GM21447 (cell line): ENCODE measurements around the gene CHFR.
"Not testable (repeated sequence)": the region's sequence is repeated elsewhere in the genome, so short reads cannot be mapped to it uniquely, and the experiment has no call there.

ENCODE experiments used
- ATAC-seq: cut with Tn5 transposase; IDR thresholded peaks from one replicate; pipeline ENCODE4 v1.9.1; 2021; ENCODE audit not compliant: unreplicated experiment

CHFR gene

DNA sequence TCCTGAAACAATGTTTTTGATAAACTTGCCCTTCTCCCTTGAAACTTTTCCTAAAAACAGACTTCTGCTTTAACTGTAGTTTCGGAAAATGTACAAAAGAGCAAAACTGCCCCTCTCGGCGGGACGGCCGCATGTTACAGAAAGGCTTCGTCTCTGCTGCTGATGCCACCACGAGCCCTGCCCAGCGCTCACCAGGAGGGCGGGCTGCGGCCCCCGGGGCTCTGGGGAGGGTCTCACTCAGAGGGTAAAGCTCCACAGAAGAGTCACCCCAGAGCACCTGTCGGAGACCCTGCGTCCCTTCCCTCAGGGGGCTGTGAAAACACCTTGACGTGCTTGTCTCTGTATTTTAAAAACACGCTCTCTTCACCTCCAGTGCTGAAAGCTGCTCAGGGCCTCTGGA is 46.3 kb downstream of the CHFR start:
- no peak for ATAC-seq

DNA sequence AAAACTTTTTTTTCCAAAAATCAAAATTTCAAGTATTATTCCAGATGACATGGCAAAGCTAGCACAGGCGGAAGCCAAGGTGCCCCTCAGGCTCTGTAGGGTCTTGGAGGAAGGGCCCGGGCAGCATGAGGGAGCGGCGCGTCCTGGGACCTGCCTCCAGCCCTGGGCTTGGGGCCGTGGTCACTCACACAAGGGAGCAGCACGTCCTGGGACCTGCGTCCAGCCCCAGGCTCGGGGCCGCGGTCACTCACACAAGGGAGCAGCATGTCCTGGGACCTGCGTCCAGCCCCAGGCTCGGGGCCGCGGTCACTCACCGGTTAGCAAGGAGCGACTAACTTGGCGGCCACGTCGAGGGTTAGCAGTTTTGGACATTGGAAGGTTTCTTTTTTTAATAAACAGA is 46.9 kb downstream of the CHFR start:
- no peak for ATAC-seq

DNA sequence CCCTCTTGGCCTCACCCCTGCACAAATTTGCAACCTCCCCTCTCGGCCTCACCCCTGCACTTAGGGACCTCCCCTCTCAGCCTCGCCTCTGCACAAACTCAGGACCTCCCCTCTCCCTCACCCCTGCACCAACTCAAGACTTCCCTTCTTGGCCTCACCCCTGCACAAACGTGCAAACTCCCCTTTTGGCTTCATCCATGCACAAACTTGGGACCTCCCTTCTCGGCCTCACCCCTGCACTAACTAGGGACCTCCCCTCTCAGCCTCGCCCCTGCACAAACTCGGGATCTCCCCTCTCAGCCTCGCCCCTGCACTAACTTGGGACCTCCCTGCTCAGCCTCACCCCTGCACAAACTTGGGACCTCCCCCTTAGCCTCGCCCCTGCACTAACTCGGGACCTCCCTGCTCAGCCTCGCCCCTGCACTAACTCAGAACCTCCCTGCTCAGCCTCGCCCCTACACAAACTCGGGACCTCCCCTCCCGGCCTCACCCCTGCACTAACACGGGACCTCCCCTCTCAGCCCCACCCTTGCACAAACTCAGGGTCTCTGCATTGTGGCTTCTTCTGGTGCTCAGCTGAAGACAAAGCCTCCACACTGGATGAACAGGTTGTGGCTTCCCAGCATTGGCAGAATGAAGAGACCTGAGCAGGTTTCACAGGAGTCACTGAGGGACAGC is 47.7 kb downstream of the CHFR start:
- ATAC-seq = no peak

DNA sequence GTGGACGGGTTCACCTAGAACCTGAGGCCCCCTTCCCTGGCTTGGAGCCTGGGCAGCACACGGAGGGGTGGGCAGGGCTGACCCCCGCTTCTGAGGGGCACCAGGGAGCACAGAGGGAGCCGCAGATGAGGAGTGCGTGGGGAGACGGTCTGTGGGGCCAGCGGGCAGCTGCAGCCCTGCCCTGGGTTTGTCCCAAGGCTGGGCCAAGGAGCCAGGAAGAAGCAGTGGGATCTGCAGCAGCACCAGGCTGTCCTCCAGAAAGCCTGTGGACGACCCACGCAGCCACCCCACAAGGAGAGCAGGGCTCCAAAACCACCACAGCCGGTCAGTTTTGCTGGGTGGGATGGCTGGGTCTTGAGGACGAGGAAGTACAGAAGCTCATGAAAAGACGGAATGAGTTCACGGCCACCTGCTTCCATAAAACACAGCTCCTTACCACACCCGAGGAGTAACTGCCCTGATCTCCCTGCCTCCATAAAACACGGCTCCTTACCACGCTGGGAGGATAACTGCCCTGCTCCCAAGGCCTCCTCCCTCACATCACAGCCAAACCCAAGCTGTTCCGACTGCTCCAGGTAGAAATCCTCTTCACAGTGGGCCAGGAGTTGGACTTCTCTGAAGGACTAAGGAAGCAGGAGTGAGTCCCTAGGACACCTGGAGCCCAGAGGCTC is 48.9 kb downstream of the CHFR start:
- no peak for ATAC-seq

DNA sequence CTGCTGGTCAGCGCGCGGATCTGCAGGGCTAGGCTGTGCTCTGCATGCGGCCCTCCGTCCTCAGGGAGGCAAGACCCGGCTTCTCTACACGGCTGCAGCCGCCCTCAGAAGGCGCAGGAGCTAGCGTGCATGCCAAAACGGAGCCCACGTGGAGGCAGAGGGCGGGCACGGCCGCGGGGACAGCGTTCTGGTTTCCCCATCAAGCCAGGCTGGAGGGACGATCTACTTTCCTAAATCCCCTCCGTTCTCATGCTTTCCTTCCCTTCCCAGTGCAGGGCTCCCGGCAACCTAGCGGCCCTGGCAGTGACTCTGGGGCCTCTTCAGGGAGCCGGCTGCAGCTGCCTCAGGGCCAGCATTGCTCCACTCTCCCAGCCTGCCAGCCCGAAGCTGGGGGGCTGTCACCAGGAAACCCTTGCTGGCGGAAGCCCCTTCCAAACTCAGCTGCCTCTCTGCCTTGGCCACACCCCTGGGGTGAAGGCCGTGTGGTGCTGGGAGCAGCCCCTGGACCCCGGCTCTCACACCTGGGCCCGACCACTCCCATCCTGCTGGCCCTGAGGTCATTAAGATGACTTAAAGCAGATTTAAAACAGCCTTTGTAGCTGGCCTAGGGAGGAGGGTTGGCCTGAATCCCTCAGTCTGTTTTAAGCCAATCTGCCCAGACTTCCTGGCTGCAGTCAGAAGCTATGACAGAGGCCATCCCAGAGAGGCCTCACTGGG is 49.6 kb downstream of the CHFR start:
- no peak for ATAC-seq

DNA sequence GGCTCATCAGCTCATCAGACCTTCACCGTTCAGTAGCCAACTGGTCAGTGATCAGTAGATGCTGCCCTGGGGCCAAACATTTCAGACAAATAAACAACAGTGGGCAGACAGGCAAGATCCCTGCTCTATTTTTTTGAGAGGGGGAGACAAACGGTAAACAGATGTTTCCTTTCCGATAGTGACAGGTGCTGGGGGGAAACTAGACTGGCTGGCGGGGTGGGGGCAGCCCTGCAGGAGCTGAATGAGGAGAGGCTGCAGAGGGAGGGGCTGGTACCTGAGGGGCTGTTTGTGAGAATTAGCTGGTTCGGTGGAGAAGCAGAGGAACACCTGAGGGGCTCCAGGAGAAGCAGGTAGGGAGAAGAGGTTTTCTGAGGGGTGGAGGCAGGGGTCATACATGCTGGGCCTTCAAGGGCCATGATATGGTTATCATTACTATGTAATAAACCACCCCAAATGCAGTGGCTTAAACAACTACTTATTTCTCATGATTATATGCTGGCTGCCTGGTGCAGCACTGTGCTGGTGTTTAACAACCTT is 50.5 kb downstream of the CHFR start:
- no peak for ATAC-seq

DNA sequence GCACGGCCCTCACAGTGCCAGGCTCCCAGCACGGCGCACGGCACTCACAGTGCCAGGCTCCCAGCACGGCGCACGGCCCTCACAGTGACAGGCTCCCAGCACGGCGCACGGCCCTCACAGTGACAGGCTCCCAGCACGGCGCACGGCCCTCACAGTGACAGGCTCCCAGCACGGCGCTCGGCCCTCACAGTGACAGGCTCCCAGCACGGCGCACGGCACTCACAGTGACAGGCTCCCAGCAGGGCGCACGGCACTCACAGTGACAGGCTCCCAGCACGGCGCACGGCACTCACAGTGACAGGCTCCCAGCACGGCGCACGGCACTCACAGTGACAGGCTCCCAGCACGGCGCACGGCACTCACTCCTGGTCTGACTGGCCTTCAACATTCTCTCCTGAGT is 51.2 kb downstream of the CHFR start:
- not testable (repeated sequence) for ATAC-seq

DNA sequence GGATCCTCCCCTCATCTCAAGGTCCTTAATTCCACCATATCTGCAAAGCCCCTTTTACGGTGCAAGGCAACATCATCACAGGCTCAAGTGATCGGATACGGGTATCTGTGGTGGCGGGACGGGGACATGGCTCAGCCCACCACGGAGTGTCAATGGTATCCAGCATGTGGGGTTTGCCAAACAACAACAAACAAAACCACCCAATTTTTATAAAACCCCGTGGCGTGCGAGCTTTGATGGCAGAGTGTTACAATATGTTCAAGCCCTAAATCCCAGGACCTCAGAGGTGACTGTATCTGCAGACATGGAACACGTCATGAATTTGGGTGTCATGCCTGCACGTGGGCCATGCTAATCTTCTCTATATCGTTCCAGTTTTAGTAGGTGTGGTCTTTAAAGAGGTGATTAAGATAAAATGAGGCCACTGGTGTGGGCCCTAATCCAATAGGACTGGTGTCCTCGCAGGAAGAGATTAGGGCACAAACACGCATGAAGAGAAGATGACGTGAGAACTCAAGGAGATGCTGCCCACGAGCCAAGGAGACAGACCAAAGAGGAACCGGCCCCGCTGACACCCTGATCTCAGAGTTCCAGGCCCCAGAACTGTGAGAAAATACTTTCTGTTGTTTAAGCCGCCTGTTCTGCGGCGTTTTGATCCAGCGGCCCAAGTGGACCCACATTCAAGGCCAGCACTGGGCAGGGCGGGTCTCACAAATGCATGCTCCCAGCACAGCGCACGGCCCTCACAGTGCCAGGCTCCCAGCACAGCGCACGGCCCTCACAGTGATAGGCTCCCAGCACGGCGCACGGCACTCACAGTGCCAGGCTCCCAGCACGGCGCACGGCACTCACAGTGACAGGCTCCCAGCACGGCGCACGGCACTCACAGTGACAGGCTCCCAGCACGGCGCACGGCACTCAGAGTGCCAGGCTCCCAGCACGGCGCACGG is 52.1 kb downstream of the CHFR start:
- no peak for ATAC-seq

DNA sequence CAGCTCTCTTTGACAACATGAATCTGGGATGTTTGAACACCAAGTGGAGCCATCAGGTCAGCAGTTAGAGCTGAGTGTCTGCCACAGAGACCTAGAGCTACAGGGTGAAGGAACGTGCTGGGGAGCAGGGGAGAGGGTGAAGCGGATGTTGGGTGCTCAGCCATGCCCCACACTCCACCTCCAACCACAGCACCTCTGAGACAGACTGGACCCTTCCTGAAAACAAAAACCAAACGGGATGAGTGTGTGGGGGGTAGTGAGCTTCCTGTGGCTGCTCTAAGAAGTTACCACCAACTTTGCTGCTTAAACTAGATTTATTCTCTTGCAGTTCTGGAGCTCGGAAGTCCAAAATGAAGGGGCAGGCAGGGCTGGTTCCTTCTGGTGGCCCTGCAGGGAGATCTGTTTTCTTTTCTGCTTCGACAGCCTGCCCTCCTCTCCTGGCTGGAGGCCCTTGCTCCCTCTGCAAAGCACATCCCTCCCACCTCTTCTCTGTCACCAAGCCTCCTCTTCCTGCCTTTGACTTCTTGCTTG is 53.2 kb downstream of the CHFR start:
- ATAC-seq = no peak

DNA sequence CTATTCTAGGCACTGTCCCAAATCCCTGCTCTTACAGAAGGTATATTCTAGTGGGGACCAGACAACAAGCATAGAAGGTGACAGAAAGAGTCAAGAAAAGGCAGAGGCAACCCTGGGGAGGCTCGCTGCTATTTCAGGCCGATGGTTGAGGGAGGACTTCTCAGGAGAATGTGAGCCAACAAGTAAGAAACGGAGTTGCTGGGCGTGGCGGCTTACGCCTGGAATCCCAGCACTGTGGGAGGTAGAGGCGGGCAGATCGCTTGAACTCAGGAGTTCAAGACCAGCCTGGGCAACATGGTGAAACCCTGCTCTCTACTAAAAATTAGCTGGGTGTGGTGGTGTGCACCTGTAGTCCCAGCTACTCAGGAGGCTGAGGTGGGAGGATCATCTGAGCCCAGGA is 54.1 kb downstream of the CHFR start:
- ATAC-seq = no peak

DNA sequence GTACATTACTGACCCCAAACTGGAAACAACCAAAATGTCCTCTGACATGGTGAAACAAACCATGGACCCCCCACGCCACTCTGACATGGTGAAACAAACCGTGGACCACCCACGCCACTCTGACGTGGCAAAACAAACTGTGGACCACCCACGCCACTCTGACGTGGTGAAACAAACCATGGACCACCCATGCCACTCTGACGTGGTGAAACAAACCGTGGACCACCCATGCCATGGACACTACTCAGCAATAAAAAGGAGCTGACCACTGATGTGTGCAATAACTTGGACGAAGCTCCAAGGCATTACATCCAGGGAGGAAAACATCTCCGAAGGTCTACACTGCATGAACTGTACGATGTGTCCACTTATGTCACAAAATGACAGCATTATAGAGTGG is 55.6 kb downstream of the CHFR start:
- ATAC-seq = no peak

DNA sequence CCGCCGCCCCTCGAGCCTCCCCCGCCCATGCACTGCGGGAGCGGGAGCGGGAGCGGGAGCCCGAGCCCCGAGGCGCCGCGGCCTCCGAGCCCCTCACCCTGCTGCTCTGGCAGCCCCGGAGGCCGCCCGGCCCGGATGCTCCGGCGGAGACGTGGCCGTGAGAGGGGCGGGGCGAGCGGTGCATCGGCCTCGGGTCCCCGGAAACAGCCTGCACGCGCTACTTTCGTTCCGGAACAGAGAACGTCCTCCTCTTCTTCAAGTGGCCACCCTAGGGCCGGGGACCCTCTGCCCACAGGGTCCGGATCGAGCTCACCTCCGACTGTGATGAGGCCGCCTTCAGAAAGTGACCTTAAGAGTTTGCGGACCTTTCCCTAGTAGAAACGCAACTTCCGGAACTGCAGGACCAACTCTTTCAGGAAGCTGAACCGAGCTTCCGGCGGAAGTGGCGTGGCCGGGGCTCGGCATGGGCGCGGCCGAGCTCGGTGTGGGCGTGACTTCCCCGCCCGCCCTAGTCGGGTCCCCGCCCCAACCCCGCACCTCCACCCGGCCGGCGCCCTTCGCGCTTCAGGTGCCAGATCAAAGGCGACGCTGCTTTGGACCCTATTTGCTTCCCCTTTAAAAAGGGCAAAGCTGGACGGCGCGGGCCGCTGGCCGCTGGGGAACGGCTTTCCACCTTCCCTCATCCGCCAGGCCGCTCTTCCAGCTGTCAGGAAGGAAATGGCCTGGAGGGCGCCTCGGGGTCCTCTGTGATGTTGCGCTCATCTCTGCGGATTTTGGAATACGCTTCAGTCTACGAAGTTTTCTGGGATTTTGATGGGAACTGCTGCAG is 58.5 kb downstream of the CHFR start, which contains the start of gene GOLGA3:
TSS of gene GOLGA3 (minus strand) at position 164 of the 829 bp plus-strand sequence. CDS start 6,741 bp downstream, outside the sequence.
- ATAC-seq = peak; percentile 88

DNA sequence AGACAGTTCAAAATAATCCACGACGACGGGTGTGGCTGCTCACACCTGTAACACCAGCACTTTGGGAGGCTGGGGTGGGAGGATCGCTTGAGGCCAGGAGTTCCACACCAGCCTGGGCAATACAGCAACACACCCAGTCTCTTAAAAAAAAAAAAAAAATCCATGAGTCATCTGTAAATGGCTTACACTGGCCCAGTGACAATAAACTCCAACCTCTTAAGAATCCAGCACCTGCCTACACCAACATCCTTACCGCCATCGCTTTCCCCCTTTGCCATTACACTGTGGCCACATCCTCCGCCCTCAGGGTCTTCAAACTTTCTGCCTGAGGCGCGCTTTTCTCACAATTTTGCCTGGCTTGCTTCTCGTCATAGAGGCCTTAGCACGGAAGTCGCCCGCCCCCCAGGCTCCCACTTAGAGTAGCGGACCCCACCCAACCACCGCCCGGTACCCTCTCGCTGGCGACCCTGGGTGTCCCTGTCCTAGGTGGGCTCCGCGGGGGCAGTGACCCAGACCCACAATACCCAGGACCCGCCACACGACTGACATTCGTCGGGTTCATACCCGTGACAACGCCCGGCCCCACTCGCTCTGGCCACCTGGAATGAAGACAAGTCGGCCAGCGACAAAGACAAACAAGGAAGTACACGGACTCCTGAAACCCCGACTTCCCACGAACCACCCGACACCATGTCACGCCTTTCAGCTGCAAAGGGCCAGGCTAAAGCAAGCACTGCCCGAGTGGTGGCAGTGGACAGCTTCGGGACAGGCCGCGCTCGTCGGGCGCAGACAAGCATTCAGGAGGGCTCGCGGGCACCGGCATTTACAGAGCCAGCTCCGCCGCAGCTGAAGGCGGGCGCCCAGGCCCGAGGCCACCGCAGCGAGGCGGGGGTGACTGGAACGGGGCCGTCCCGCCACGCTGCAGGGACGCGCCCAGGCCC is 59.4 kb downstream of the CHFR start:
- ATAC-seq = peak; percentile 32

DNA sequence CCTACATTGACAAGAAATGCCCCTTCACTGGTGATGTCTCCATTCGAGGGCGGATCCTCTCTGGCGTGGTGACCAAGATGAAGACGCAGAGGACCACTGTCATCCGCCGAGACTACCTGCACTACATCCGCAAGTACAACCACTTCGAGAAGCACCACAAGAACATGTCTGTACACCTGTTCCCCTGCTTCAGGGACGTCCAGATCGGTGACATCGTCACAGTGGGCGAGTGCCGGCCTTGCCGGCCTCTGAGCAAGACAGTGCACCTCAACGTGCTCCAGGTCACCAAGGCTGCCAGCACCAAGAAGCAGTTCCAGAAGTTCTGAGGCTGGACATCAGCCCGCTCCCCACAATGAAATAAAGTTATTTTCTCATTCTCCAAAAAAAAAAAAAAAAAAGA is 61.5 kb downstream of the CHFR start:
- ATAC-seq = no peak

DNA sequence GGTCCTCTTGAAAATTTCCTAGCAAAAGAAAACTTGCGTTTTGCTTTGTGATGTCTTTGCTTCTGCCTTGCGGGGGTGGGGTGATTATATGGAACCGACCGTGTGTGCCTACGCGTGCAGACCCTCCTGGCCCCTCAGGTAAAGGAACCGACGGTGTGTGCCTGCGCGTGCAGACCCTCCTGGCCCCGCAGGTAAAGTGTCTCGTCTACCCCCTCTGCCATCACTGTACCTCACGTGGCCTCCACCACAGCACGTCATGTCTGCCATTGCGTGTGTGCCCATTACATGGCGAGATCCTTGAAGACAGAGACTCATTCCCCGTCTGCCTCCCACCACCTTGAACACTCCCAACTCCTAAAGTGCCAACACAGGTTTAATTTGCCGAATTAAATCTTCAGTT is 62.3 kb downstream of the CHFR start:
- no peak for ATAC-seq

DNA sequence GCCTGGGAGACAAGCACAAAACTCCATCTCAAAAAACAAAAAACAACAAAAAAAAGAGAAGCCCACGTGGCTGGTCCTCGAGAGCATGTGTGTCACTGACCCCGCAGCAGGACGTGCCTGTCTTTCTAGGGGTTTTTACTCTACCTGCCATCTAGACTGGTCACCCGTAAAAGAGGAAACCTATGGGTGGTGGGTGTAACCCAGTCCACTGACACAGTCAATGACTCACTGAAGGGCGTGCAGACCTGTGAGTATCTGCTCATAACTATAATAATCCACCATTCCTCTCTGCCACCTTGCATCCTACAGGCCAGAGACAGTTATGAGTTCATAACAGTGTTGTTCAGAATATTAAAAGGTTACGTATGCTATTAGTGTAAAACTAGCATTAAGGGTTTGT is 63.4 kb downstream of the CHFR start:
- ATAC-seq = no peak

DNA sequence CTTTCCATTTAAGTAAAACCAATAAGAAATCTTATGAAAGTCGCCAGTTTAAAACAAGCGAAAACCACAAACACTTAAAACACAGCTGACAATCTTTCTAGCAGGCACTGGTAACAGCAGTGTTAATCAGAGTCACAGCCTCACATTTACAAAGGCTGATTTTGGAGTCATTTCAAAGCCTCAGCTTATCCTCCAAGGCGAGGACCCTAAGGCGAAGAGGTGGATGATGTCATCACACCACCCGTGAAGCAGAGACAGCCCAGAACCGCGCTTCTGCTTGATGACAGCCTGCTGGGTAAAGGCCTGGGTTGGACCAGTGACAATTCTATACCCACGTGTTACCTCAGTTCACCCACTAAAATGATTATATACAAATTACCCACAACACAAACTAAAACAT is 68.8 kb downstream of the CHFR start:
- ATAC-seq = no peak

DNA sequence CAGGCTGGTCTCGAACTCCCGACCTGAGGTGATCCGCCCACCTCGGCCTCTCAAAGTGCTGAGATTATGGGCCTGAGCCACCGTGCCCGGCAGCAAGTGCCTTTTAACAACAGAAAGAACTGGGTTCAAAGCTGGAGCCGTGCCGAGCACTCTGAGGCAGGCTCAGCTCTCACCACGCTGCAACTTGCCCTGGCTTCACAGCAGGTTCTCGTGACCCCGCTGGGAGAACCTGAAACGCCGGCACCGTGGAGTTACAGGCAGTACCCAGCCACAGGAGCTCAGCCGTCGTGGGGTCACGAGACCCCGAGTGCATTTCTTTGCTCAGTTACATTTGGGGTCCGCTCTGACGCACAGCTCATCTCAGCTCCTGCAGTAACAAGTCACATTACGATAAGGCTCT is 73.2 kb downstream of the CHFR start:
- no peak for ATAC-seq

DNA sequence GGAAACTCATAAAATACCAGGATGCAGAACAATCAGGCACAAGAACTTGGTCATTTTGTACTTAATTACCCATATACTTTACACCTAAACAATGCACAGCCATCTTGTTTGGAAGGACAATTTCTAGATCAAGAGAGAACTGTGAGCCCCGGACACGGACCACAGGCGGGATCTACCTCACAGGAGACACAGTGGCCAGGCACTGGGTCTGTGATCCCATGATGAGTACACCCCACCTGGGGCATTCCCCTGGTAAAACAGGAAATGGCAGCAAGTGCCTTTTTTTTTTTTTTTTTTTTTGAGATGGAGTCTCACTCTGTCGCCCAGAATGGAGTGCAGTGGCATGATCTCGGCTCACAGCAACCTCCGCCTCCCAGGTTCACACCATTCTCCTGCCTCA is 74.0 kb downstream of the CHFR start:
- no peak for ATAC-seq
